Measurements from ENCODE around the gene CWF19L2. TPM values are rescaled to one million over a fixed set of nuclear protein-coding genes. Genes with fewer than 3 reads are reported as not detected.
"Not testable (repeated sequence)": the region's sequence is repeated elsewhere in the genome, so short reads cannot be mapped to it uniquely, and the experiment has no call there.

CWF19L2 gene
- total RNA-seq (2014; rRNA removed; shearing (Covaris generic)): 7.8 TPM in 2 replicates

DNA sequence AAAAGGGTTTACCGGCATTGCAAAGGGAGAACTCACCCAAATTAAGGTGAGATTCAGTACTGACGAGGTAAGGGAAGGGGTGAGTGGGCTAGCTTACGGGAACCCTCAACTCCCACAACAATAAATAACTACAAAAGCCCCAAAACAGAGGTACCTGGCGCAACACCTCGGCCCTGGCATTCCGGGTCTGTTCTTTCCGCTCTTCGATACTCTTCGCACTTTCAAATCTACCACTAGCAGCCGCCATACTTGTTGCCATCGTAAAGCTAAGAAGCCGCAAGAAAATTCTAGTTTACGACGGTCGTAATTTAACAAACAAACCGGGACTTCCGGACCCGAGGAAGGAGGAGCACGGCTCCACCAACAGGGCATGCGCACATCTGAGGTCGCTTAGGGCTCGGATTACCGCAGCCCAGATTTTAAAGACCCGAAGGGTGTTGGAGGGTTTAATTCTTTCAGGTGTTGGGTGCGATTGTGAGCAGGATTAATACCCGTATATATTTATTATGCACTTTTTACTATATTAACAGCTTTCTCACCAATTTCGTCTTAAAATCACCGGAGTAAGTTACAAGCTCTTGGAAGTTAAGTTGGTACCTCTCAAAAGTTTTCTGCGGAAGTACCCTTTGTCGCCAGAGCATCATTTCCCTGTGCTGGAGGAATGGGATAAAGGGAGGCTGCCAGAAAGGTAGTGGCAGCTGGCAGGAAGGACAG is at the start of gene CWF19L2:
Gene CWF19L2, minus strand, starts transcription at position 268 of the 714 bp plus-strand sequence. Its CDS starts 9 bp downstream, at position 259.
- peak; percentile 96 for DNase-seq (ENCODE audit: low read depth)

DNA sequence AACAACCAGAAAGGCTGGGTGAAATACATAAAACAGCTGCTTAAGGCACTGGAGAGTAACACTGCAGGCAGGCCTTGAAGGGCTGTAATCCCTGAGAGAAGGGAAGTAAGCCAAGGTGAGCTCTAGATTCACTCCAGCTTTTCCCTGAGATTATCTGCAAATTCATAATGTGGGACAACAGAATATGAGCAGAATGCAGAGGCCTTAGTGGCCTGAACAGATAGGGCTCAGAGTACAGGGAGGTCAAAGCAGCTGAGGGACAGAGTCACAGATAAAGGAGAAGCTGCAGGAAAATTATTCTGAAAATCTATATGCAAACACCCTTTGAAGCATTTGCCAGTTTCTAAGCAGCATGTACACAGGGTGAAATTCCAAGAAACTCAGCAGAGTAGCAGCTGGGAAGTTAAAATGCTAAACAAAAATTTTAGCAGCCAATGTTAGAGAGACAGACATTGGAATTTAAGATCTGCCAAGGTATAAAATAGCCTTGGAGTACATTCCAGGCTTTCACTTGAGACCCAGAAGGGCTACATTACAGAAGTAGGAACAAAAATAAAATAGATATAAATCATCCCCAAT is 48.1 kb upstream of the CWF19L2 start:
- DNase-seq (ENCODE audit: low read depth): no peak

DNA sequence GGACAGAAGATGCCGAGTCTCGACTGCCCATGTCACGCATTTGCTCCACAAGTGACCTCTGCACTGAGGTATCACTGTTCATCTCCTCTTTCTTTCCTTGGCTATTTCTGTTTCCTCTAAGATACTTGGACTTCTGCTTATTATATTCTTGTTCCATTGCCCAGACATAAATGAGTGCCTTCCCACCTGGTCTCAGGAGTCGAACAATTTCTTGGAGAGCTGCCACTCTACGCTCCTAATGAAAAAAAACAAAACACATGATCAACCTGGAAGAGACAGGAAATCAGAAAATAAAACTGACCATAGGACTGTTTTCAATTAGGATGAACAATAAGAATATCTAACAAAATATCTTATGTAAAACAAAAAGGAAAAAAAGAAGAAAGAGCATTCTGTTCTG is 47.4 kb upstream of the CWF19L2 start:
- DNase-seq (ENCODE audit: low read depth): no peak

DNA sequence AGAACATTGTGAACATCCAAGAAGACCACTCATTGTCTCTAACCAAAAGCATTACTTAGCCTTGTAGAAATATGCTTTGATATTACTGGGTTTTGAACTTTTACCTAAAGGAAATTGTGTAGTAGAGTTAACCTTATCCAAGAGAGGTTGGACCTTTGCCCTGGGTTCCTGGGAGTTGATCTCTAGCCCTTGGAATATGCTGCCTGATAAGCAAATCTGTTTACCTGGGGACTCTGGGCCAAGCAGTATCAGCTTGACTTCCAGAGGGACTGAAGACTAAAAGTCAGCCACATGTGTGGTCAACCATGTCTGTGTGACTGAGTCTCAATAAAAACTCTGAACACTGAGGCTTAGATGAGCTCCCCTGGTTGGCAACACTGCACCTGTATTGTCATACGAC is 44.1 kb upstream of the CWF19L2 start:
- no peak for DNase-seq (ENCODE audit: low read depth)

DNA sequence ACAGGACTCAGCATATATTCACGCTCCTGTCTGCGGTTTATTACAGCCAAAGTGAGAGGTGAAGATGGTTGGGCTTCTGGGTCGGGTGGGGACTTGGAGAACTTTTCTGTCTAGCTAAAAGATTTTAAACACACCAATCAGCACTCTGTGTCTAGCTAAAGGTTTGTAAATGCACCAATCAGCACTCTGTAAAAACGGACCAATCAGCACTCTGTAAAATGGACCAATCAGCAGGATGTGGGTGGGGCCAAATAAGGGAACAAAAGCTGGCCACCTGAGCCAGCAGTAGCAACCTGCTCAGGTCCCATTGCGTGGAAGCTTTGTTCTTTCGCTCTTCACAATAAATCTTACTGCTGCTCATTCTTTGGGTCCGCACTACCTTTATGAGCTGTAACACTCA is 39.7 kb upstream of the CWF19L2 start:
- not testable (repeated sequence) for DNase-seq (ENCODE audit: low read depth)

DNA sequence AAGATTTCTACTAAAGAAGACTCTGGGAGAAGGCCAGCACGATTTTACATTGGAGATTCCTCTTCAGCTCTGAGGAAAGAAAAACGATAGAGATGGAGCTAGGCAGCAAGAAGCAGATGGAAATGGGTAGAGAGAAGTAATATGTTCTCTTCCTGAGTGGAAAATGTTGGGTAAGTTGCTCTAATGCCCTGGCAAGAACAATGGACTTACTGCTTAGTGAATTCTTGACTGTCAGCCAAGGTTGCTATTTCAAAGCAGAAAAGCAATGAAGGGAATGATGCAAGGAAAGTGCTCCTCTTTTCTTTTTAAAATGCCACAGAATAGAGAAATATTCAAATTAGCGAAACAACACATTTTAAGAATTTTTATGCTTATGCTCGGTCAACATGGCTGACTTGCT is 38.4 kb upstream of the CWF19L2 start:
- DNase-seq (ENCODE audit: low read depth): peak; percentile 70

DNA sequence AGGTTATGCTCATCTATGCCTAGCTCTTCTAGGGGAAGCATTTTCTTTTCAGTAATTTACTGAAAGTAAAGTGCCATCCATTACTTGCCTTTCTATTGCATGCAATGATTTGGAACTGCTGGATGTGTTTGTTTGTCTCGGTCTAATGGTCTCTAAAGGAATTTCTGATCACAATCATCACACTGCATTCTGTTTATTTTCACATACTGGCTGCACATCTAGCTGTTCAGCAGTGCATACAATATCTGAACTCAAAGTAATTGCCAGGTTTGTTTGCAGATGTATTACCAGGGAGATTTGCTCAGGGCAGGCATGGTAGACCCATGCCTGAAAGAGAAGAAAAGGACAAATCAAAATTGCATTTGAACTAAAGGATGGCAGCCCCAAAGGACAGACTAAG is 36.4 kb upstream of the CWF19L2 start:
- DNase-seq (ENCODE audit: low read depth): no peak

- peak; percentile 86 for DNase-seq (ENCODE audit: low read depth)
These were observed 35.5 kb upstream of the CWF19L2 start for GRCh38 chr11:107493117-107493516.

DNA sequence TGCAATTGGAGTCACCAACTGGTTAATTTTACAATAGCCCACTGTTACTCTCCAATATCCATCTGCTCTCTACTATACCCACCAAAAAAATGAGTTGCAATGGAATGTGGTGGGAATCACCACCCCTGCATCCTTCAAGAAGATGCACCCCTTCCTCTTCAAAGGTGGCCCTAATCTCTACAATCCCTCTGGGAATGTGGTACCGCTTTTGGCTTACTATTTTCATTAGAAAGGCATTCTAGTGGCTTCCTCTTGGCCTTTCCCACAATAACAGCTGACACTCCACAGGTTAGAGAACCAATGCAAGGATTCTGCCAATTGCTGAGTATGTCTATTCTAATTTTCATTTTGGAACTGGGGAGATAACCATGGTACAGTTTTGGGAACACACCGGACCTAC is 33.2 kb upstream of the CWF19L2 start:
- DNase-seq (ENCODE audit: low read depth): no peak

GRCh38 chr11:107482234-107482633 is 24.6 kb upstream of the CWF19L2 start:
- no peak for DNase-seq (ENCODE audit: low read depth)

DNA sequence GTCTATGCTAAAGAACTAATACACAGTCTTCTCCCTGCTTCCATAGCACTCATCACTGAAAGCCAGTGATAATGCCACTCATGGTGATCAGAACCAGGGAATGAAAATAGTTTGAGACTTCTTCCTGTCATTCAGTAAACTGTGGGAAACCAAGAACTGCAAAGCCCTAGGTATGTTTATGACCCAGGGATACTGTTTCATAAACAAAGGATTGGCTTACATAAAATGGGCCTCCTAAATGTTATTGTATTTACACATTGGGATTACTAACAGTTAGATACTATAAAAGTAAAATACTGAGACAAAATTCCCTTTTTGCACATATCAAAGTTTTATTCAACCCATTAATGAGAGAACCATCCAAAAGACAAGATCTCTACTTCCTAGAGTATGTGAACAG is 21.3 kb upstream of the CWF19L2 start:
- DNase-seq (ENCODE audit: low read depth): peak; percentile 18

- no peak for DNase-seq (ENCODE audit: low read depth)
These were observed 20.2 kb upstream of the CWF19L2 start for GRCh38 chr11:107477820-107478219.

GRCh38 chr11:107473792-107474191 is 16.2 kb upstream of the CWF19L2 start:
- no peak for DNase-seq (ENCODE audit: low read depth)

- no peak for DNase-seq (ENCODE audit: low read depth)
These were observed 15.3 kb upstream of the CWF19L2 start for GRCh38 chr11:107472966-107473365.

- DNase-seq (ENCODE audit: low read depth): peak; percentile 3
These were observed 11.0 kb upstream of the CWF19L2 start for GRCh38 chr11:107468596-107468995.

- no peak for DNase-seq (ENCODE audit: low read depth)
These were observed 10.1 kb upstream of the CWF19L2 start for GRCh38 chr11:107467696-107468095.

DNA sequence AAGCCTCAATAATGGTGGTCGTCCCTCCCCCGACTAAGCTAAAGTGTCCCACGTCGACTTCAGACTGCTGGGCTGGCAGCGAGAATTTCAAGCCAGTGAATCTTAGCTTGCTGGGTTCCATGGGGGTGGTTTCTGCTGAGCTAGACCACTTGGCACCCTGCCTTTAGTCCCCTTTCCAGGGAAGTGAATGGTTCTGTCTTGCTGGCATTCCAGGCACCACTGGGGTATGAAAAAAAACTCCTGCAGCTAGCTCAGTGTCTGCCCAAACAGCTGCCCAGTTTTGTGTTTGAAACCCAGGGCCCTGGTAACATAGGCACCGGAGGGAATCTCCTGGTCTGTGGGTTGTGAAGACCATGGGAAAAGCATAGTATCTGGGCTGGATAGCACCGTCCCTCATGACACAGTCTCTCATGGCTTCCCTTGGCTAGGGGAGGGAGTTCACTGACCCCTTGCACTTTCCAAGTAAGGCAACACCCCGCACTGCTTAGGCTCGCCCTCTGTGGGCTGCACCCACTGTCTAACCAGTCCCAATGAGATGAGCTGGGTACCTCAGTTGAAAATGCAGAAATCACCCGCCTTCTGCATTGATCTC is 8.7 kb upstream of the CWF19L2 start:
- not testable (repeated sequence) for DNase-seq (ENCODE audit: low read depth)

- DNase-seq (ENCODE audit: low read depth): peak; percentile 17
These were observed 444 bp downstream of the CWF19L2 start for GRCh38 chr11:107457205-107457557.

DNA sequence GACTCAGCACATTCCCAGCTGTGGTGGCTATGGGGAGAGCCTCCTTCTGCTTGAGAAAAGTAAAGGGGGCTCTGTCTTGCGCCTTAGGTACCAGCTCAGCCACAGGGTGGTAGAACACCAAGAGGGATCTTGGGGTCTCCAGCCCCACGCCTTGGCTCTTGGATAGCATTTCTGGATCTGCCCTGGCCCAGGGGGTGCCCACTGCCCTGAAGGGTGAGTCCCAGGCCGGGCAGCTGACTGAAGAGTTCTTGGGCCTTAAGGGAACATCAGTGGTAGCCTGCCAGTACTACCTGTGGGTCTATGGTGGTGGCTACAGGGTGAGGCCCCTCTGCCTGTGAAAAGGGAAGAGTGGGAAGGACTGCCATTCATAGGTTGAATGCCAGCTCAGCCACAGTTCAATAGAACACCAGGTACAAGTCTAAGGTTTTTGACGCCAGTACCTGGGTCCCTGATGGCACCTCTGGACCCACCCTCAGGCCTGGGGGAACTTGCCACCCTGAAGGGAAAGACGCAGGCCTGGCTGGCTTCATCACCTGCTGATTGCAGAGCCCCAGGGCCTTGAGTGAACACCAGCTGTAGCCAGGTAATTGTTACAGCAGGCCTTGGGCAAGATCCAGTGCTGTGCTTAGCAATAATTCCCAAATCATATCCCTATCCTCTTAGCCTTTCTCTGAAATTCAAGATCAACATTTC is 3.9 kb downstream of the CWF19L2 start:
- DNase-seq (ENCODE audit: low read depth): no peak

DNA sequence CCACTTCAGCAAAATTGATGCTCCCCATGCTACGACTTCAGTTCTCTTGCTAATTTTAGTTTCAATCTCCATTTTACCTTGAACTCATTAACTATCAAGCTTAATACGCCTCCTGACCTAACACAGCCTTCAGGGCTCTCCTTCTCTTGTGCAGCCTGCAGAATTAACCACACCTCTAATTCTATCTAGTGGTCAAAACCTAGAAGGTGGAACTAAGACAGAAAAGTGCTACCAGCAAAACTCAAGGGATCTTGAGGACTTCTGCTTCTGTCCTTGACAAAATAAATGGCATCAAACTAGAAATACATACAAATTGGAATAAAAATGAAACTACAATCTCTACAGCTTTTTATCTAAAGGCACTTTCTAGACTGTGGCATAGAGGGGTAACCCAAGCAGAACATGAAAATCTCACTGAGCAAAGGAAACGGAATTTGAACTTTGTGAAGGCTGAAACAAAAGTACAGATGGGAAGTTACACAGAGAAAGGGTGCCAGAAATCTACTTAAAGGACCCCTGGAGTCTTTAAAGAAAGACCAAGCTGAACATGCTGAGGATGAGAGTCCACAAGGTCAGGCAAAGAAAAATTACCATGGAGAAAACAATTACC is 10.7 kb downstream of the CWF19L2 start:
- no peak for DNase-seq (ENCODE audit: low read depth)

- DNase-seq (ENCODE audit: low read depth): no peak
These were observed 14.9 kb downstream of the CWF19L2 start for GRCh38 chr11:107442715-107443215.

- no peak for DNase-seq (ENCODE audit: low read depth)
These were observed 17.9 kb downstream of the CWF19L2 start for GRCh38 chr11:107439586-107440167.

All from M059J (cell line).